Activated CD4-positive, alpha-beta T cell treated with anti-CD3 and anti-CD28 coated beads, Interleukin-2, amount 50 U/mL, for 4 hours (primary cell): ENCODE results near the gene CMAS.
A peak's percentile ranks its signal among the peaks of the same experiment; 100 is the strongest.
"Not testable (repeated sequence)": the region's sequence is repeated elsewhere in the genome, so short reads cannot be mapped to it uniquely, and the experiment has no call there.

Source experiments
- DNase-seq, 2 experiments: peaks; one replicate each; pipeline ENCODE4 v3.0.0-alpha.2; 2020

CMAS gene

DNA sequence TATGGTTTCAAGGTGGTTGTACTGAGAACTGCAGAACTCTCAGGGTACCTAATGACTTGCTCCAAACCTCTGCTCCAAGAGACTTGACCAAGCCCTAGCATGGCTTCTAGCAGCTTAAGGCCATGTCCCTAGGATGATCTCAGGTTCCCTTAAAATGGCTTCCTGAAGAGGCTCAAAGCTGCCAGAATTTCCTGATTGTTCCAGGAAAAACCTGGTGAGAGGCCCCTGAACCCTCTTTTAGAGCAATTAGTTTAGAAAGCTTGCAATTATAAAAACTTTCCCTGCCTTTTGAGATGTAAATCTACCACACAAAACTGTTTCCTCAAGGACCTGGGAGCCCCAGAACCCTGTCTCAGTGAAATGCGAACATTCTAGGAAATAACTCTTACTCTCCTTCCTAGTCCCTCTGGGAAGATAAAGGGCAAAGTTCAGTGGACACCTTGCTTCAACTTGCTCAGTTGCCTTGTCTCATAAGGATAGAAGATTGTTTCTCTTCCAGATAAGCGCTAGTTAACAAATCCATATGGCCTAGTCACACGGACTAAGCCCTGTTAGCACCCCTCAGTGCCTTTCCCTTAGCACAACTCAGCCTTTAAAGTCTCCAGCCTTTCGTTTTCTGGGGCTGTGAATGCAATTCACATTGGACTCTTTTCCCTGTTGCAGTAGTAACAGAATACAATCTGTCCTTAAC is 2.5 kb downstream of the CMAS start:
- DNase-seq, result no peak

DNA sequence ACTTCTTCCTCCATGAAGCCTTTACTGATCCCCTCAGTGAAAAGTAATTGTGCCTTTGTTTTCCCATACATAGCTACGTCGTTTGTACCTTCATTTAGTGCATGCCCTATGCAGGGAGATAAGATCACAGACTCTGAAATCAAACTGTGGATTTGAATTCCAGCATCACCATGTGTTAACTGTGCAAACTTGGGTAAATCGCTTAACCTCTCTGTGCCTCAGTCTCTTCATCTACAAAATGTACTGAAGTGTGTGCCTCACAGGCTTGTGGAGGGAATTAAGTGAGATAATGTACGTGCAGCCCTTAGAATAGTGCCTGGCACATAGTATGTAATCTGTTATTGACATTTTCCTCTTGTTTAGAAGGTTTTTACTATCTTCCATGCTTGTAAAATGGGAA is 4.1 kb downstream of the CMAS start:
- DNase-seq, result no peak

DNA sequence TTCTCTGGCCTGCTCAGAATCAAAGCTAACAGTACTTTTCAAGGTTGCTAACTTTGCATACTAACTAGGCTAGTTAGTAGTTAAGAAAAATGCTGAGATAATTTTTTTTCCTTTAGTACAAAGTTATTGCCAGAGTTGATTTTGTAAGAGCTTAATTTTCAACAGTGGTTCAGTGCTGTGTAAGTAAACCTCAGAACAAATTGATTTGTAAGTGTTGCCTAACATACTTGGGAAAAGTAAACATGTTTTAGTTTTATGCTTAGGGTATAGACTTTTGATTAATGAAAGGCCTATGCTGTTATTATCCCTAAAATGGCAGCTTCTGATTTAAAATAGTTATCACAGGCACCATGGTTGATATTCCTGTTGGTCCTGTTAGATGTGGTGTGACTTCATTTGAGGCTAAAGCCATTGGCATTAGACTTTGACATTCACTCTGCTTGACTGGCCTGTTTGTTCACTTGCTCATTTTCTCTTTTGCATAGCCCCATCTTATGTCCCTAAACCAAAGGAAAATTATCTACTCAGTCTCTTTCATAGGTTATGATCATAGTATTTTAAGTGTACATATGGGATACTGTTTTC is 5.2 kb downstream of the CMAS start:
- no peak for DNase-seq

DNA sequence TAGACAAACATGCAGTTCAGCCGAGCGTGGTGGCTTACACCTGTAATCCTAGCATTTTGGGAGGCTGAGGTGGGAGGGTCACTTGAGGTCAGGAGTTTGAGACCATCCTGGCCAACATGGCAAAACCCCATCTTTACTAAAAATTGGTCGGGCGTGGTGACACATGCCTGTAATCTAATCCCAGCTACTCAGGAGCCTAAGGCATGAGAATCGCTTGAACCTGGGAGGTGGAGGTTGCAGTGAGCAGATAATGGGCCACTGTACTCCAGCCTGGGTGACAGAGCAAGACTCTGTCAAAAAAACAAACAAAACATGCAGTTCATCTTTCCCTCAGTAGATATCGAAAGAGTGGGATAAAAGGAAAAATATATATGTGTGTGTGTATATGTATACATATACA is 7.0 kb downstream of the CMAS start:
- not testable (repeated sequence) for DNase-seq

DNA sequence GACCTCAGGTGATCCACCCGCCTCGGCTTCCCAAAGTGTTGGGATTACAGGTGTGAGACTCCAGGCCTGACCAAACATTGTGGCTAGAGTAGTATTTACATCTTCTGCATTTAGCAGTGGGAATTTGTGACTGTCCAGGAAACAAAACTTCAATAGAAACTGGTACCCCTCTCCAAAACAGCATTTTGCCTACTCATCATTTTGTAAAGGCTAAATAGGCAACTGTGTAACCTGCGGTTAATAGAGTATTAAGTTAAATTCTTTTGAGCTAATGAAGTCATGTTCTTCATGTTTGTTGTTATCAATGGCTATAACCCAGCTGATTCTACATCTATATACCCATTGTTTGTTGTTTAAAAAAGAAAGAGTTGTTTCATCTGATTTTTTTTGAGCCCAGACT is 8.1 kb downstream of the CMAS start:
- no peak for DNase-seq

DNA sequence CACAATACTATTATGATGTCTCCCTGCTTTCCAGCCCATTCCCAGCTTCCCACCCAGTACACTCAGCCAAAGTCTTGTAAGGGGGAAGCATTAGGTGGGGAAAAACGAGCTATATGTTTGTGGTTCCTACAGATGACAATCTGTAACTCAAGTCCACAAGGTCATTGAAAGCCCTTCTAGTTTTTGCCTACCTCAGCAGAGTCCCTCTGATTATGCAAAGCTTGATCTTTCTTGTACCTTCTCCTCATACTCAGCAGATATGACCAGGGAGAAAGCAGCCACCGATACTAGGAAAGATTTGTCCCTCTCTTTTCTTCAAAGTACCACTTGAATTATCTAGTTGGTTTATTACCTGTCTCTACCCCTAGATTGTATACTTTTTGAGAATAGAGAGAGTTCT is 10.6 kb downstream of the CMAS start:
- no peak for DNase-seq

DNA sequence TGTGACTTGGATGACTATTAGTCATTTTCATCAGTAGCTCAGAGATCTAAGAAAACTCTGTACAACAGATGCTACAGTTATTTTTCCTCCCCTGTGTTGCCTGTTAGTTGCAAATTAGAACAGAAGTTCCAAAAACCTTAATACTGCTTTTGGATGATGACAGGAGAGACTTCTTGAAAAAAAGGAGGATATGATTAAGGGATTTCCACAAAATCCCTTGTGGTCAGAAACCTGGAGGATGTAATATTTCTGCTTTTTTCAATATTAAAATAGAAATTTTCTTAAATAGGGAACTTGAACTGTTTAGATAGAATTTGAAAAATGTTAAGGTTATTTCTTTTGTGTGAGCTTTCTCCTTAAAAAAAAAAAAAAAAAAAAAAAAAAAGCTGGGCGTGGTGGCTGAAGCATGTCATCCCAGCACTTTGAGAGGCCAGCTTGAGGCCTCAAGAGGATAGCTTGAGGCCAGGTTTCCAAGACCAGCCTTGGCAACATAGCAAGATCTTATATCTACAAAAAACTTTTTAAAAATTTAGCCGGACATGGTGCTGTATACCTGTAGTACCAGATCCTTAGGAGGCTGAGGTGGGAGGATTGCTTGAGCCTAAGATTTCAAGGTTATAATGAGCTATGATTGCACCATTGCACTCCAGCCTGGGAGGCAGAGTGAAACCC is 14.1 kb downstream of the CMAS start:
- no peak for DNase-seq

DNA sequence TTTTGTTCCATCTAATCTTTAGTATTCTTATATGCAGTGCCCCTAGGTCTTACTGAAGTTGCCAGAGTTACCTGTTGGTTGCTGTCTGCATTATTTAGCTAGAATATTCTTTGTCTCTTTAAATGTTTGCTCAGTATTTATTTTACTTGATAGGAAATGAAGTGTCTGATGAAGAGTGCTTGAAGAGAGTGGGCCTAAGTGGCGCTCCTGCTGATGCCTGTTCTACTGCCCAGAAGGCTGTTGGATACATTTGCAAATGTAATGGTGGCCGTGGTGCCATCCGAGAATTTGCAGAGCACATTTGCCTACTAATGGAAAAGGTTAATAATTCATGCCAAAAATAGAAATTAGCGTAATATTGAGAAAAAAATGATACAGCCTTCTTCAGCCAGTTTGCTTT is 18.9 kb downstream of the CMAS start:
- no peak for DNase-seq

DNA sequence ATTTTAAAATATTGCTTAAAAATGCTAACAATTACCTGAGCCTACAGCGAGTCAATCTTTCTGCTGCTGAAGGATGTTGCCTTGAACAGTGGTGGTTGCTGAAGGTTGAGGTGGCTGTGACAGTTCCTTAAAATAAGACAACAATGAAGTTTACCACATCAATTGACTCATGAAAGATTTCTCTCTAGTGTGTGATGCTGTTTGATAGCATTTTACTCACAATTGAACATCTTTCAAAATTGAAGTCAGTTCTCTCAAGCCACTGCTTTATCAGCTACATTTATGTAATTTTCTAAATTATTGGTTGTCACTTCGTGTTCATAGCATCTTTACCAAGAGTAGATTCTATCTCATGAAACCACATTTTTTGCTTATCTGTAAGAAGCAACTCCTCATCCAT is 20.3 kb downstream of the CMAS start:
- DNase-seq, result no peak

DNA sequence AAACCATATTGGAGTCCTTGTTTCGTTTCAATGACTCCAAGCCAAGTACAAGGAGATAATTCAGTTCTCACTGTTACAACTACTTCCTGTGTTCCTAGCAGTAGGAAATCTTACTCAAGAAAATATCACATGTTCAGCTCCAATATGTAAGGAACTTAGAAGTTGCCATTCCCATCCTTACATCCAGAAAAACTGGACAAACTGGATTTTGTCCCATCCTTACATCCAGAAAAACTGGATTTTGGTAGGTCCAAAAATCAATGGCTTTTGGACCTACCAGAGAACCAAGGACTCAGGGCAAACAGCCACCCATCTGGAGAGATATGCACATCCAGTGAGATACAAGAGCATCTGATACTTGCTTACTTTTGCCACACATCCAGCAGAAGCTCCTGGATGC is 23.8 kb downstream of the CMAS start:
- no peak for DNase-seq

DNA sequence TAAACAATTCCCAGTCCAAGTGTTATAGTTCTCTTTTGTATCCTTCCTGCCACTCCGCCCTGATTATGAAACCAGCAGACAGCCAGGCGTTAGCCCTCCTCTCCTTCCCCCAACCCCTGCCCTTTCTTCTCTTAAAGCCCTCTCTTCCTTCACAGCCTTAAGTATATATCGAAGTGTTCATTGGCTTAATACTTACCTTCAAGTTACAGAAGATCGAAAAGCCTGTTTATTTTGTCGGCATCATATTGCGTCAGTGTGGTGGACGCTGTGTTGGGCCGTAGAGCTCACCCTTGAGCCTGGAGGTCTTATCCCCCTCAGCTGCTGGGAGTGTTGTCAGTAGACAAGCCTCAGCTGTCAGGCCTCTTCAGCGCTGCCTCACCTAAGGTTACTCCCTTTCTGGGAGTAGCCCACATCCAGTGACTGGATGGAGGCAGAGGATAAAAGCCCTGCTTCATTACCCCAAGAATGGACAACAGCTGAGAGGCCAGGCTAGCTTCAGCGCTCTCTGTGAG is 36.2 kb downstream of the CMAS start:
- no peak for DNase-seq

DNA sequence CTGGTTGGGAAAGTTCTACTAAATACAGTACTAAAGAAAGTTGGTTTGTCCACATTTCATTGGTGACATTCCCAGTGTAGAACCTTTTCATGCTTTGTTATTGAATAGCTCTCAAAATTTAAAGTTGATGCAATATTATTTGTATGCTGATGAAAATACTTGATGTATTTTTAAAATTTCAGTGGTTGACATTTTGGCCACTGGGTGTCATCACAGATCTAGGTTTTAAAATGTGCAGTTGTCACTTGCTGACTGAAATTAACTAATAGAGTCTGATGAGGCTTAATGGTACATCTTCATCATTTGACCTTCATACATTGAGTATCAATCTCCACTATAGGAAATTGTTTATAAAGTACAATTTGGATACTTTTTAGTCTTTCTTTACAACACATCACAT is 37.1 kb downstream of the CMAS start:
- DNase-seq, result peak; percentile 8 to 9

DNA sequence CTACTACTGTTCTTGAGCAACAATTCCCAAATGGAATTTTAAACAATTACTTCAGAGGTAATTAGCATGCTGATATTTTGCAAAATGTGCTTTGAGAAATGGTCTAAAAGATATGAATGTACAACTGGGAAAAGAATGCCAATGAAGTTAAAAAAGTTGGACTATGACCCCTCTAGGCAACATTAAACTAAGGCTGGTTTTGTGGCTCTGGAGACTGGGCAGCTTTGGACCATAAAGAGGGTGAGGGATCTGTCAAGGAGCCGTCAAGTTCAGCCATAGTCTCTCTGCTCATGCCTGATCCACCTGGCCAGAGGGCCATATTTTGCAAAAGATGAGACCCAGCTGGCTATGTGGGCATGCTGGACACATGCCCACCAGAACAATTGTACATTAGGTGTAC is 38.8 kb downstream of the CMAS start:
- no peak for DNase-seq

DNA sequence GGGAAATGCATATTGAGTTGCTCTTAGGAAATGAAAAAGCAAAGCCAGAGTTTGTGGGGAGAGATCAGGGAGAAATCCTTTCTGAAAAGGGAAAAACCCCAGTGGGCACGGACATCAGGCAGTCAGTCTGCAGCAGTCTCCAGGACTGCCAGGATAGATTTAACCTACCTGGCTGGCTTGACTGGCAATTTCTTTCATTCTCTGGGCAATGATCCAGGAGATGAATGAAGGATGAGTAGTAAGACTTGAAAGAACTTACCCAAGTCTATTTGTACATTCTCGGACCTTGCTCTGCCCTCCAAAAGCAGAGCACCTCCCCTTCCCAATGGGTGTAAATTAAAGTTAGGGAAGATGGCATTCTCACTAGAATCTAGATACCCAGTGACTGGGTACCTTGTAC is 42.9 kb downstream of the CMAS start:
- no peak for DNase-seq

DNA sequence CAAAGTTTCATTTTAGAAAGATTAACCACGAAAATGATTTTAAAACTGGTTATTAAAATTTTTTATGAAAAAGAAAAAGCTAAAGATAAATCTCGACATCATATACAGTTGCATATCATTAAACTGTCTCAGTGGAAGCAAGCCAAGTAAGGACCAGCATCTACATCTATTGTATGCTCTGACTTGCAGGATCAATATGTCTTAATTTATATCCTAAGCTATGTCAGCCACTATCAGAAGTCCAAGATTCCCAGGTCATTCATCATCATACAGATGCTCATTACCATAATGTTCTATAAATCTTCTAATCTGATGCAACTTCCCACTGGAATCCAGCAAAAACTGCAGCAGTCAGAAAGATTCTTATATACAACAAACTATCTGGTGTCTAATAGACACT is 43.5 kb downstream of the CMAS start:
- DNase-seq, result no peak

DNA sequence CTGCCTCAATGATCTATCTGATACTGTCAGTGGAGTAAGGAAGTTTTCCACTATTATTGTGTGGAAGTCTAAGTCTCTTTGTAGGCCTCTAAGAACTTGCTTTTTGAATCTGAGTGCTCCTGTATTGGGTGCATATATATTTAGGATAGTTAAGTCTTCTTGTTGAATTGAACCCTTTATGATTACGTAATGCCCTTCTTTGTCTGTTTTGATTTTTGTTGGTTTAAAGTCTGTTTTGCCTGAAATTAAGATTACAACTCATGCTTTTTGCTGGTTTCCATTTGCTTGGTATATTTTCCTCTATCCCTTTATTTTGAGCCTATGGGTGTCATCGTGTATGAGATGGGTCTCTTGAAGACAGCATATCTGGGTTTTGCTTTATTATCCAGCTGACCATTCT is 53.0 kb downstream of the CMAS start:
- not testable (repeated sequence) for DNase-seq

DNA sequence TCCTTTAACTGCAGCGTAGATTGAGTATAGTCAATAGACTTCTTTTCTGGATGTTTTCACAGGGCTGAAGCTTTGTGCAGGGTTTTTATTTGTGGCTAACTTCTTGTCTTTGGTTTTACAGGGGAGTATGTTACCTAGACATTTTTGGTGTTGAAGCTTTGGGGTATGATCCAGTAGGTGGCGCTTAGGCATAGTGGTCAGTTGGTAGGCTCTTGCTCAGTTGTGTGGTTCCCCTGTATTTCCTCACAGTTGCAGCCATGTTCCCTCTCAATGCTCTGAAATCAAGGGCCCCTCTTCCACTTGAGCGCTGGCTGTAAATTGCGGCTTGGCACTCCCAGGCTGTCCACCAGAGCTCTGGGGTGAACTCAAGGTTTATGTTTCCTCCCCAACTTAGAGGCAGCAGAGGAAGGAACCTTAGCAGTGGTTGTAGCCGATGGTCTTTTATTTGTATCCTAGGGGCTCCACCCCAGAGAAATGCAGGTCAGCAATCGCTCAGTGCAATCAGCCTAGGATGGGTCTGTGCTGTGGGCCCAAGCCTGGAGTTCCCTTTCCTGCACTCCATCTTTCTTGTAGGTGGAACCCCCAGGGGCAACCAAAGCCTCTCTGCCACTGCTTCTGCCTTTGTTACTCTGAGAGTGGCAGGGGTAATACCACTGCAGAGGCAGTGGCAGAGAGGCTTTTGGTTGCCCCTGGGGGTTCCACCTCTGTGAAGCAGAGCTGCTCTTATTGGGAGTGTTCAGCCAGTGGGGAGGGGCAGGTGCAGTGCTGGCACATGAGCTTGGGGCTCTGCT is 55.1 kb downstream of the CMAS start:
- peak; percentile 15 to 17 for DNase-seq

DNA sequence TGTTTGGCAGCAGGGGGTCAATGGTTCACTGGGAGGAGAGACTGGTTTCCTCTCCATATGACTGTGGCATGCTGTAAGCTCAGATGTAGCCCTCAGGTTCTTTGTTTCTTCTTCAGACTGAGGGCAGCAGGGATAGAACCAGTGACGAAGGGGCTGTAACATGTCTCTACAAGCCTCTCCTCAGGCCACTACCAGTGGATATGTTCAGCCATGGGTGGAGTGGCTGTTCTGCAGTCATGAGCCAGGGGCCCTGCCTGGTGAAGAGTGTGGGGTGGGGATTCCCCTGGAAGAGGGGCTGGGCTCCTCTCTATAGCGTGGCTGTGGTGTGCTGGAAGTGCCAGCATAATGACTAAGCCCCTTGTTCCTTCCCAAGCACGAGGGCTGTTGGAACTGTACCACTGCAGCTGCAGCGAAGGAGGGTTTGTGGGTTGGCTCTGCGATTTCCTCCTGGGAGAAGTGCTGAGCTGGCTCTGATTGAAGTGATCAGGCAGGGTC is 55.8 kb downstream of the CMAS start:
- peak in 1 of 2 experiments; percentile 2 for DNase-seq

DNA sequence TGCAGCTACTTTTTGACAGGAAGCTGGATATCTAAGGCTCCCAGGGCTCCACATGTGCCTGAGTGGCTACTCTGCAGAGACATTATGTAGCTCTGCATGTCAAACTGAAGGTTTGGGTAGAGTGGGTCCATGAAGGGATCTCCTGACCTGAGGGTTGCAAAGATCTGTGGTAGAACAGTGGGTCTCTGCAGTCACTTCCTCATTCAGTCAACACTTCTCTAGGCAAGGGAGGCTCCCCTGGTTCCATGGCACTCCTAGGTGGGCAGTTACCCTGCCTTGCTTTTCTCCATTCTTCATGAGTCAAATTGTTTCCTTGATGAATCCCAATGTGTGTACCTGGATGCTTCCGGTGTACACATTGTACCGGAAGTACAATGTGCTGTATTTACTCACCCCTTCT is 57.4 kb downstream of the CMAS start:
- no peak for DNase-seq

DNA sequence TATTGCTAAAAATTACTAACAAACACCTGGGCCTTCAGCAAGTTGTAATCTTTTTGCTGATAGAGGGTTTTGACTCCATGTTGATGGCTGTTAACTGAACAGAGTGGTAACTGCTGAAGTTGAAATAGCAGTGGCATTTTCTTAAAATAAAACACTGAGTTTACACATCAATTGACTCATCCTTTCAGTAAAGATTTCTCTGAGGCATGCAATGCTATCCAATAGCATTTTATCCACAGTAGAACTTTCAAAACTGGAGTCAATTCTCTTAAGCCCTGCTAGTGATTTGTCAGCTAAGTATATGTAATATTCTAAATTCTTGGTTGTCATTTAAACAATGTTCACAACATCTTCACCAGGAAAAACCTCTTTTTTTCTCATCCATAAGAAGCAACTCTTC is 59.5 kb downstream of the CMAS start:
- no peak for DNase-seq

DNA sequence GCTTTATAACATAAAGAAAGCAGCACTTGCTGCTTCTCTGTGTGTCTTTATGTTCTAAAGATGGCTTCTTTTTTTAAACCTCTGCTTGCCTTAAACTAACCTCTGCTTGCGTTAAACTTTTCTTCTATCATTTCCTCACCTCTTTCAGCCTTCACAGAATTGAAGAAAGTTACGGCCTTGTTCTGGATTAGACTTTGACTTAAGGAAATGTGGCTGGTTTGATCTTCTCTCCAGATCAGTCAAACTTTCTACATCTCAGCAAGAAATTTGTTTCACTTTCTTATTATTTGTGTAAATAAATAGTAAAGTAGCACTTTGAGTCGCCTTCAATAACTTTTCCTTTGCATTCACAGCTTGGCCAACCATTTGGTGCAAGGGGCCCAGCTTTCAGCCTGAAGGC is 64.2 kb downstream of the CMAS start:
- DNase-seq, result no peak
